Ishikawa (cell line): Measurements from ENCODE around the gene OR5K4.

Experiments used
- CEBPB ChIP-seq: IDR thresholded peaks from 2 replicates; pipeline ENCODE4 v1.6.1; 2012
- CREB1 ChIP-seq: IDR thresholded peaks from 2 replicates; pipeline ENCODE4 v1.6.1; 2012; ENCODE audit warnings: low read depth
- EGR1 ChIP-seq: IDR thresholded peaks from 2 replicates; pipeline ENCODE4 v1.6.1; 2012
- EP300 ChIP-seq: IDR thresholded peaks from 2 replicates; pipeline ENCODE4 v1.6.1; 2012; ENCODE audit warnings: borderline replicate concordance
- FOXM1 ChIP-seq: IDR thresholded peaks from 2 replicates; pipeline ENCODE4 v1.6.1; 2012; ENCODE audit warnings: low read depth, borderline replicate concordance
- MAX ChIP-seq: IDR thresholded peaks from 2 replicates; pipeline ENCODE4 v1.6.1; 2012
- NFIC ChIP-seq: IDR thresholded peaks from 2 replicates; pipeline ENCODE4 v1.6.1; 2012
- RAD21 ChIP-seq: IDR thresholded peaks from 2 replicates; pipeline ENCODE4 v1.6.1; 2012; ENCODE audit warnings: low read depth
- REST ChIP-seq: IDR thresholded peaks from 2 replicates; pipeline ENCODE4 v1.6.1; 2012; ENCODE audit warnings: low read depth, mild to moderate bottlenecking
- TAF1 ChIP-seq: IDR thresholded peaks from 2 replicates; pipeline ENCODE4 v1.6.1; 2012; ENCODE audit warnings: low read depth, mild to moderate bottlenecking
- TCF12 ChIP-seq: IDR thresholded peaks from 2 replicates; pipeline ENCODE4 v1.6.1; 2012; ENCODE audit warnings: low read depth
- TEAD4 ChIP-seq: IDR thresholded peaks from 2 replicates; pipeline ENCODE4 v1.6.1; 2012
- USF1 ChIP-seq: IDR thresholded peaks from 2 replicates; pipeline ENCODE4 v1.6.1; 2012
- YY1 ChIP-seq: IDR thresholded peaks from 2 replicates; pipeline ENCODE4 v1.6.1; 2012; ENCODE audit warnings: low read depth
- ZBTB7A ChIP-seq: IDR thresholded peaks from 2 replicates; pipeline ENCODE4 v1.6.1; 2012; ENCODE audit warnings: low read depth

Gene OR5K4

GRCh38 chr3:98325055-98325454, 28.6 kb upstream of the OR5K4 start:
- TF ChIP-seq MAX (no peak), RAD21 (no peak), EGR1 (no peak), CREB1 (no peak), USF1 (no peak)

- no peak for TF ChIP-seq FOXM1
- no peak for TF ChIP-seq MAX
- TF ChIP-seq TCF12 = no peak
- no peak for TF ChIP-seq EGR1
Measured at GRCh38 chr3:98326105-98326893, 27.4 kb upstream of the OR5K4 start.

GRCh38 chr3:98326945-98327344, 26.7 kb upstream of the OR5K4 start:
- TF ChIP-seq RAD21 = no peak
- no peak for TF ChIP-seq MAX
- no peak for TF ChIP-seq CREB1
- TF ChIP-seq ZBTB7A = no peak
- TF ChIP-seq NFIC = no peak

GRCh38 chr3:98328933-98329332, 24.7 kb upstream of the OR5K4 start:
- TF ChIP-seq TAF1 (no peak), RAD21 (no peak), YY1 (no peak), CEBPB (no peak), TEAD4 (no peak), USF1 (no peak), FOXM1 (no peak), EP300 (no peak), TCF12 (no peak), NFIC (no peak), EGR1 (no peak), CREB1 (no peak), REST (no peak)

GRCh38 chr3:98329392-98330124, 24.1 kb upstream of the OR5K4 start:
- TF ChIP-seq MAX (no peak), RAD21 (peak; percentile 74)

GRCh38 chr3:98331329-98331728, 22.3 kb upstream of the OR5K4 start:
- no peak for TF ChIP-seq TAF1
- no peak for TF ChIP-seq NFIC
- TF ChIP-seq CEBPB = no peak
- TF ChIP-seq RAD21 = no peak
- TF ChIP-seq ZBTB7A = no peak
- TF ChIP-seq TCF12 = no peak
- no peak for TF ChIP-seq CREB1
- TF ChIP-seq TEAD4 = no peak
- no peak for TF ChIP-seq EGR1
- TF ChIP-seq REST = no peak
- no peak for TF ChIP-seq USF1
- no peak for TF ChIP-seq YY1
- TF ChIP-seq FOXM1 = no peak
- no peak for TF ChIP-seq MAX
- no peak for TF ChIP-seq EP300
